Measurements from ENCODE around the gene BEST4.

DNA sequence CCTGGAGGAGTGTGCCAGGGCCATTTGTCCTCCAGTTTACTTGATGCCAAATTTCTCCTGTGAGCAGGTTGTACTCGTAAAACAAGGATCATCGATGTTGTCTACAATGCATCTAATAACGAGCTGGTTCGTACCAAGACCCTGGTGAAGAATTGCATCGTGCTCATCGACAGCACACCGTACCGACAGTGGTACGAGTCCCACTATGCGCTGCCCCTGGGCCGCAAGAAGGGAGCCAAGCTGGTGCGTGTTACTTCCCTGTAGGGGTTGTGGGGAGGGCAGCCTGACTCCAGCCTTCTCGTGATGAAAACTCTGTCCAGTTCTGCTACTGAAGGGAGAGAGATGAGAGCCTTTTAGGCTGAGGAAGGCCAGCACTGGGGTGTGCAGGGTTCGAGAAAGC is 10.4 kb downstream of the BEST4 start:
- TF ChIP-seq EZH2 (IDR thresholded peaks at IDR 0.05; ENCODE audit: low read length, unreplicated experiment): no peak
- TF ChIP-seq, protein P1, sequence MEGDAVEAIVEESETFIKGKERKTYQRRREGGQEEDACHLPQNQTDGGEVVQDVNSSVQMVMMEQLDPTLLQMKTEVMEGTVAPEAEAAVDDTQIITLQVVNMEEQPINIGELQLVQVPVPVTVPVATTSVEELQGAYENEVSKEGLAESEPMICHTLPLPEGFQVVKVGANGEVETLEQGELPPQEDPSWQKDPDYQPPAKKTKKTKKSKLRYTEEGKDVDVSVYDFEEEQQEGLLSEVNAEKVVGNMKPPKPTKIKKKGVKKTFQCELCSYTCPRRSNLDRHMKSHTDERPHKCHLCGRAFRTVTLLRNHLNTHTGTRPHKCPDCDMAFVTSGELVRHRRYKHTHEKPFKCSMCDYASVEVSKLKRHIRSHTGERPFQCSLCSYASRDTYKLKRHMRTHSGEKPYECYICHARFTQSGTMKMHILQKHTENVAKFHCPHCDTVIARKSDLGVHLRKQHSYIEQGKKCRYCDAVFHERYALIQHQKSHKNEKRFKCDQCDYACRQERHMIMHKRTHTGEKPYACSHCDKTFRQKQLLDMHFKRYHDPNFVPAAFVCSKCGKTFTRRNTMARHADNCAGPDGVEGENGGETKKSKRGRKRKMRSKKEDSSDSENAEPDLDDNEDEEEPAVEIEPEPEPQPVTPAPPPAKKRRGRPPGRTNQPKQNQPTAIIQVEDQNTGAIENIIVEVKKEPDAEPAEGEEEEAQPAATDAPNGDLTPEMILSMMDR (conservative IDR thresholded peaks at IDR 0.05; ENCODE audit: low read depth, low read length): no peak
